HG03457 (cell line): ENCODE measurements around the gene SMPDL3A.

Source experiments
- ATAC-seq: cut with Tn5 transposase; IDR thresholded peaks from one replicate; pipeline ENCODE4 v1.9.1; 2021; ENCODE audit warnings: moderate number of reproducible peaks; ENCODE audit not compliant: unreplicated experiment

The SMPDL3A gene

DNA sequence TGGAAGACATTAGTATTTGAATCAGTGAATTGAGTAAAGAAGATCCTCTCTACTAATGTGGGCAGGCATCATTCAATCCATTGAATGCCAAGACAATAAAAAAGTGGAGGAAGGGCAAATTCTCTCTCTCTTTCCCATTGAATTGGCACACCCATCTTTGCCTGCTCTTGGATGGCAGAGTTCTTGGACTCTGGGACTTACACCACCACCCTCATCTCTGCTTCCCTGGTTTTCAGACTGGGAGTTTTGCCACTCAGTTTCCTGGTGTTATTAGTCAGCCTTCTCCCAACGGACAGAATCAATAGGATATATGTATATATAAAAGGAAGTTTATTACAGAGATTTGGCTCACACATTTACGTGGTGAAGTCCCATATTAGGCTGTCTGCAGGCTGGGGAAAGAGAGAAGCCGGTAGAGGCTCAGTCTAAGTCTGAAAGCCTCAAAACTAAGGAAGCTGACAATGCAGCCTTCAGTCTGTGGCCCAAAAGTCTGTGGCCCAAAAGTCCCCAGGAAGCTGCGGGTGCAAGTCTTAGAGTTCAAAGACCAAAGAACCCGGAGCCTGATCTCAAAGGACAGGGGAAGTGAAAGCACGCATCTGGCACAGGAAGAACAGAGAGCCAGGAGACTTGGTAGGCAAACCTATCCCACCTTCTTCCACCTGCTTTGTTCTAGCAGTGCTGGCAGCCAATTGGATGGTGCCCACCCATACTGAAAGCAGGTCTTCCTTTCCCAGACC, 64.4 kb downstream of the SMPDL3A start:
- no peak for ATAC-seq
